ENCODE measurements around the gene BIN1.

- TF ChIP-seq, protein P1, sequence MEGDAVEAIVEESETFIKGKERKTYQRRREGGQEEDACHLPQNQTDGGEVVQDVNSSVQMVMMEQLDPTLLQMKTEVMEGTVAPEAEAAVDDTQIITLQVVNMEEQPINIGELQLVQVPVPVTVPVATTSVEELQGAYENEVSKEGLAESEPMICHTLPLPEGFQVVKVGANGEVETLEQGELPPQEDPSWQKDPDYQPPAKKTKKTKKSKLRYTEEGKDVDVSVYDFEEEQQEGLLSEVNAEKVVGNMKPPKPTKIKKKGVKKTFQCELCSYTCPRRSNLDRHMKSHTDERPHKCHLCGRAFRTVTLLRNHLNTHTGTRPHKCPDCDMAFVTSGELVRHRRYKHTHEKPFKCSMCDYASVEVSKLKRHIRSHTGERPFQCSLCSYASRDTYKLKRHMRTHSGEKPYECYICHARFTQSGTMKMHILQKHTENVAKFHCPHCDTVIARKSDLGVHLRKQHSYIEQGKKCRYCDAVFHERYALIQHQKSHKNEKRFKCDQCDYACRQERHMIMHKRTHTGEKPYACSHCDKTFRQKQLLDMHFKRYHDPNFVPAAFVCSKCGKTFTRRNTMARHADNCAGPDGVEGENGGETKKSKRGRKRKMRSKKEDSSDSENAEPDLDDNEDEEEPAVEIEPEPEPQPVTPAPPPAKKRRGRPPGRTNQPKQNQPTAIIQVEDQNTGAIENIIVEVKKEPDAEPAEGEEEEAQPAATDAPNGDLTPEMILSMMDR (IDR thresholded peaks at IDR 0.05), result no peak
- TF ChIP-seq SP1 (CRISPR knock-in tag; conservative IDR thresholded peaks at IDR 0.05), result no peak
Observed at GRCh38 chr2:127048969-127049897, 57.7 kb downstream of the BIN1 start.
